Karpas-422 (cell line): ENCODE results near the gene SCNN1A. TPM values are rescaled to one million over a fixed set of nuclear protein-coding genes. Genes with fewer than 3 reads are reported as not detected.

ENCODE experiments used
- DNase-seq: peaks from one replicate; pipeline ENCODE4 v3.0.0-alpha.2; 2015
- H2AFZ ChIP-seq: fragments of 200-600 bp; sonication (generic); 2 replicates; pipeline ENCODE4 v1.6.1; 2014; ENCODE audit warnings: antibody characterized with exemption, low read length, mixed read lengths
- H3K27ac ChIP-seq: fragments of 200-600 bp; sonication (generic); 2 replicates; pipeline ENCODE4 v1.5.1; 2014; ENCODE audit warnings: mild to moderate bottlenecking, low read length, moderate library complexity
- H3K27me3 ChIP-seq: fragments of 200-600 bp; sonication (generic); 2 replicates; pipeline ENCODE4 v1.6.1; 2014; ENCODE audit warnings: low read length, mixed read lengths
- H3K36me3 ChIP-seq: fragments of 200-600 bp; sonication (generic); 2 replicates; pipeline ENCODE4 v1.6.1; 2014; ENCODE audit warnings: low read length, mixed read lengths; ENCODE audit not compliant: insufficient read depth
- H3K4me1 ChIP-seq: fragments of 200-600 bp; sonication (generic); 2 replicates; pipeline ENCODE4 v1.6.1; 2014; ENCODE audit warnings: mild to moderate bottlenecking, low read length, mixed read lengths
- H3K4me2 ChIP-seq: fragments of 200-600 bp; sonication (generic); 2 replicates; pipeline ENCODE4 v1.6.1; 2014; ENCODE audit warnings: low read length, low read depth, mild to moderate bottlenecking; ENCODE audit not compliant: poor library complexity, severe bottlenecking
- H3K4me3 ChIP-seq: fragments of 200-600 bp; sonication (generic); 2 replicates; pipeline ENCODE4 v1.5.1; 2014; ENCODE audit warnings: mild to moderate bottlenecking, antibody characterized with exemption, low read length, mixed read lengths
- H3K79me2 ChIP-seq: fragments of 200-600 bp; sonication (generic); 2 replicates; pipeline ENCODE4 v1.6.1; 2014; ENCODE audit warnings: mild to moderate bottlenecking, low read length, mixed read lengths
- H3K9ac ChIP-seq: fragments of 200-600 bp; sonication (generic); 2 replicates; pipeline ENCODE4 v1.6.0; 2014; ENCODE audit warnings: low read length
- H3K9me2 ChIP-seq: fragments of 200-600 bp; sonication (generic), shearing (Covaris generic); replicated peaks from 2 replicates; pipeline ENCODE4 v1.6.0; 2014; ENCODE audit warnings: mild to moderate bottlenecking, low read length, moderate library complexity; ENCODE audit not compliant: insufficient read depth
- H3K9me3 ChIP-seq: fragments of 300-700, 200-600 bp; sonication (generic); 2 replicates; pipeline ENCODE4 v1.6.1; 2014; ENCODE audit warnings: low read length, mixed read lengths
- H4K20me1 ChIP-seq: fragments of 200-600 bp; sonication (generic); 2 replicates; pipeline ENCODE4 v1.6.1; 2014; ENCODE audit warnings: mild to moderate bottlenecking, antibody characterized with exemption, low read length, low read depth; ENCODE audit not compliant: insufficient read depth
- total RNA-seq: library from RNA; depleted of rRNA; stranded (reverse); fragments of >200 nt; shearing (Covaris generic); gene quantifications from 2 replicates; pipeline ENCODE4 v1.2.3, GENCODE V29; 2014; ENCODE audit warnings: low replicate concordance; rRNA removed

Gene SCNN1A
- not detected in 2 replicates for total RNA-seq

GRCh38 chr12:6375269-6376078 is at the start of gene SCNN1A:
Gene SCNN1A, minus strand, starts transcription at chr12:6375563. Its CDS starts 780 bp downstream, at chr12:6374783.
- Histone ChIP-seq H3K9me2 (no peaks in the 10 kb centered on the region), H3K9me3 (no peaks in the 10 kb centered on the region), H3K36me3 (no peaks in the 10 kb centered on the region), H3K27ac (no peak within 1 kb of the TSS), H4K20me1 (no peaks in the 10 kb centered on the region), H3K27me3 (no peaks in the 10 kb centered on the region), H3K9ac (no peak within 1 kb of the TSS), H3K4me2 (no peak within 1 kb of the TSS), H3K4me1 (no peaks in the 10 kb centered on the region), H3K79me2 (no peaks in the 10 kb centered on the region), H3K4me3 (no peak within 1 kb of the TSS), H2AFZ (no peak within 1 kb of the TSS)
- DNase-seq: no peak

GRCh38 chr12:6424866-6425265 is 49.5 kb upstream of the SCNN1A start:
- Histone ChIP-seq H3K4me2 (peak overlapping the region; percentile 54), H3K4me1 (peaks cover 62% of the 10 kb centered on the region)
- DNase-seq: no peak

GRCh38 chr12:6424008-6424347 is 48.6 kb upstream of the SCNN1A start:
- Histone ChIP-seq H2AFZ (peak overlapping the region; percentile 33; the same call in 1 of the 2 replicates), H3K9me2 (no peaks in the 10 kb centered on the region), H3K27ac (peak overlapping the region; percentile 100), H3K27me3 (no peaks in the 10 kb centered on the region), H4K20me1 (no peaks in the 10 kb centered on the region), H3K36me3 (no peaks in the 10 kb centered on the region), H3K9ac (peak overlapping the region; percentile 61), H3K4me1 (peaks cover 57% of the 10 kb centered on the region), H3K9me3 (no peaks in the 10 kb centered on the region), H3K79me2 (no peaks in the 10 kb centered on the region), H3K4me2 (peak overlapping the region; percentile 54), H3K4me3 (peak overlapping the region; percentile 39; the same call in 1 of the 2 replicates)
- DNase-seq: peak; percentile 45

More at GRCh38 chr12:6424866-6425265, 49.5 kb upstream of the SCNN1A start:
- no peaks in the 10 kb centered on the region for H3K9me3 ChIP-seq
- H4K20me1 ChIP-seq: no peaks in the 10 kb centered on the region
- no peak overlapping the region for H2AFZ ChIP-seq
- no peaks in the 10 kb centered on the region for H3K36me3 ChIP-seq
- H3K79me2 ChIP-seq: no peaks in the 10 kb centered on the region
- H3K9me2 ChIP-seq: no peaks in the 10 kb centered on the region
- no peak overlapping the region for H3K4me3 ChIP-seq
- H3K9ac ChIP-seq: peak overlapping the region; percentile 20
- H3K27me3 ChIP-seq: no peaks in the 10 kb centered on the region
- peak overlapping the region; percentile 100 for H3K27ac ChIP-seq

GRCh38 chr12:6423267-6424007 is 48.1 kb upstream of the SCNN1A start:
- Histone ChIP-seq H3K9ac (peak overlapping the region; percentile 61), H3K4me1 (peaks cover 52% of the 10 kb centered on the region), H3K4me2 (peak overlapping the region; percentile 54), H3K9me3 (no peaks in the 10 kb centered on the region), H3K9me2 (no peaks in the 10 kb centered on the region), H3K4me3 (peak overlapping the region; percentile 39; the same call in 1 of the 2 replicates), H3K79me2 (no peaks in the 10 kb centered on the region), H3K27me3 (no peaks in the 10 kb centered on the region), H3K36me3 (no peaks in the 10 kb centered on the region), H2AFZ (peak overlapping the region; percentile 33; the same call in 1 of the 2 replicates), H4K20me1 (no peaks in the 10 kb centered on the region), H3K27ac (peak overlapping the region; percentile 100)
- DNase-seq: peak; percentile 96

DNA sequence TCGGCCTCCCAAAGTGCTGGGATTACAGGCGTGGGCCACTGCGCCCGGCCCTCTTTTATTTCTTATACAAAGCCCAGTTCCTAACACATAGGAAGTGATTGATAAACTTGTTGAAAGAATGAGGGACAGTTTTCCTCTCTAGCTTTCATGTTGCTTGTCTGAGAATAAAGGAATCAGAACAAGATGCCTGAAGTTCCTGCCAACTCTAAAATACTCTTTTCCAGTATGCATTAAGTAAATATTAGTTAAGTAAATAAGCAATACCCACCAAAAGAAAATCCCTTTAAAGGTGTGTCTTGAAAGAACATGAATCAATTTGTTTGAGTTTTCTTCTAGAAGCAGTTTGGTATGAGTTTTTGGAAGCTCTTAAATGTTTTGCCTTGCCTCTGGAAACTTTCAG is 45.0 kb upstream of the SCNN1A start:
- Histone ChIP-seq H3K27me3 (no peaks in the 10 kb centered on the region), H3K79me2 (no peaks in the 10 kb centered on the region), H3K9ac (no peak overlapping the region), H3K9me2 (no peaks in the 10 kb centered on the region), H3K9me3 (no peaks in the 10 kb centered on the region), H3K27ac (no peak overlapping the region), H3K4me1 (peaks cover 24% of the 10 kb centered on the region), H4K20me1 (no peaks in the 10 kb centered on the region), H2AFZ (no peak overlapping the region), H3K4me3 (no peak overlapping the region), H3K4me2 (no peak overlapping the region), H3K36me3 (no peaks in the 10 kb centered on the region)
- no peak for DNase-seq

- H3K9me2 ChIP-seq: no peaks in the 10 kb centered on the region
- no peak overlapping the region for H2AFZ ChIP-seq
- no peaks in the 10 kb centered on the region for H4K20me1 ChIP-seq
- no peak overlapping the region for H3K4me3 ChIP-seq
- no peak for DNase-seq
- H3K27ac ChIP-seq: no peak overlapping the region
- no peaks in the 10 kb centered on the region for H3K27me3 ChIP-seq
- no peak overlapping the region for H3K4me2 ChIP-seq
- no peaks in the 10 kb centered on the region for H3K9me3 ChIP-seq
- H3K9ac ChIP-seq: no peak overlapping the region
- peaks cover 9% of the 10 kb centered on the region for H3K4me1 ChIP-seq
- no peaks in the 10 kb centered on the region for H3K79me2 ChIP-seq
- H3K36me3 ChIP-seq: no peaks in the 10 kb centered on the region
Measured at GRCh38 chr12:6418796-6419195, 43.4 kb upstream of the SCNN1A start.

DNA sequence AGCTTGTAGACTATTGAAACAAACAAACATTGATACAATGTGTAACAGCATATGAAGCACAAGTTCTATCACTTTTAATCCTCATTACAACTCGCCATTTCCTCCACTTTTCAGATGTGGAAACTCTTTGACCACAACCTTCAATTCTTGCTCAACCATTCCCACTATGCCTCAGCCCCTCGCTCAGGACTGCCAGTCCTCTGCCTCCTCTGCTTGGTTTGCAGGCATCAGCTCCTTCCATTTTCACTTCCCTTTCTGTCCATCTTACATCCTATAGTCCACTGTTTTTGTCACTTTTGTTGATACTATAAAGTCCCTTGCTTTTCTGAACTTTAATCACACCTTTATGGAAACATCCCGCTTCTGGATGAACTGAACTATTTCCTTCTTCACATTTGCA is 41.2 kb upstream of the SCNN1A start:
- no peak for DNase-seq
- Histone ChIP-seq H3K9me3 (no peaks in the 10 kb centered on the region), H3K4me2 (no peak overlapping the region)

DNA sequence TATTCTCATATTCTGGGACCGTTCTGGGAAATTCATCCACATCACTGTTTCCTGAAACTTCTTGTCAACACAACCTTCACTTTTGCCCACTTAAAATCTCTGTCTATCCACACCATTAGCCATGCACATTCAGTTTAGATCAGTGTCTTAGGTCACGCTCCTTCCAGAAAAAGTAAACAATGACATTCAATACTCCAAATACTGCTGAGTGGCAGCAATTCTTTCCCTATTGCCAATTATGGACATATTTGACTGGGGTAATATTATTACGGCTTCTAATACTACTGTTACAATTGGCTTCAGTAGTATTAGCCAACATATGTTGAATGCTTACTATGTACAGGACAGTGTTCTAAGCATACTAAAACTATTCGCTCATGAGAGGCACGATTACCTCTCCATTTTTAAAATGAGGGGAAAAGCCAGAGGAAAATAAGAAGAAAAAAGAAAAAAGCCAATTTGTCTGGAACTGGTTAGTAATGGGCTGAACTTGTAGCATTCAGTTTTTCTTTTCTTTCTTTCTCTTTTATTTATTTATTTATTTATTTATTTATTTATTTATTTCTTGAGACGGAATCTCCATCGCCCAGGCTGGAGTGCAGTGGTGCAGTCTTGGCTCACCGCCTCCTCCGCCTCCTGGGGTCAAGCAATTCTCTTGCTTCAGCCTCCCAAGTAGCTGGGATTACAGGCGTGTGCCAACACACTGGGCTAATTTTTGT is 32.0 kb upstream of the SCNN1A start:
- Histone ChIP-seq H3K4me2 (no peak overlapping the region), H3K9me3 (no peaks in the 10 kb centered on the region), H4K20me1 (no peaks in the 10 kb centered on the region), H3K27me3 (no peaks in the 10 kb centered on the region), H3K4me1 (no peaks in the 10 kb centered on the region), H3K79me2 (no peaks in the 10 kb centered on the region), H3K36me3 (no peaks in the 10 kb centered on the region), H3K4me3 (no peak overlapping the region), H3K9ac (no peak overlapping the region), H2AFZ (no peak overlapping the region), H3K27ac (no peak overlapping the region), H3K9me2 (no peaks in the 10 kb centered on the region)
- no peak for DNase-seq

More for the DNA sequence above, 41.2 kb upstream of the SCNN1A start:
- no peaks in the 10 kb centered on the region for H3K36me3 ChIP-seq
- H3K27me3 ChIP-seq: no peaks in the 10 kb centered on the region
- H3K9me2 ChIP-seq: no peaks in the 10 kb centered on the region
- no peak overlapping the region for H3K9ac ChIP-seq
- H4K20me1 ChIP-seq: no peaks in the 10 kb centered on the region
- no peaks in the 10 kb centered on the region for H3K79me2 ChIP-seq
- peaks cover 3% of the 10 kb centered on the region; the same call in 1 of the 2 replicates for H3K4me1 ChIP-seq
- no peak overlapping the region for H3K27ac ChIP-seq
- no peak overlapping the region for H2AFZ ChIP-seq
- no peak overlapping the region for H3K4me3 ChIP-seq
